HG02678 (cell line): ENCODE results near the gene EXOSC7.
A peak's percentile ranks its signal among the peaks of the same experiment; 100 is the strongest.

Source experiments
- ATAC-seq: cut with Tn5 transposase; IDR thresholded peaks from one replicate; pipeline ENCODE4 v1.9.1; 2021; ENCODE audit warnings: mild to moderate bottlenecking, moderate library complexity; ENCODE audit not compliant: unreplicated experiment

The EXOSC7 gene

DNA sequence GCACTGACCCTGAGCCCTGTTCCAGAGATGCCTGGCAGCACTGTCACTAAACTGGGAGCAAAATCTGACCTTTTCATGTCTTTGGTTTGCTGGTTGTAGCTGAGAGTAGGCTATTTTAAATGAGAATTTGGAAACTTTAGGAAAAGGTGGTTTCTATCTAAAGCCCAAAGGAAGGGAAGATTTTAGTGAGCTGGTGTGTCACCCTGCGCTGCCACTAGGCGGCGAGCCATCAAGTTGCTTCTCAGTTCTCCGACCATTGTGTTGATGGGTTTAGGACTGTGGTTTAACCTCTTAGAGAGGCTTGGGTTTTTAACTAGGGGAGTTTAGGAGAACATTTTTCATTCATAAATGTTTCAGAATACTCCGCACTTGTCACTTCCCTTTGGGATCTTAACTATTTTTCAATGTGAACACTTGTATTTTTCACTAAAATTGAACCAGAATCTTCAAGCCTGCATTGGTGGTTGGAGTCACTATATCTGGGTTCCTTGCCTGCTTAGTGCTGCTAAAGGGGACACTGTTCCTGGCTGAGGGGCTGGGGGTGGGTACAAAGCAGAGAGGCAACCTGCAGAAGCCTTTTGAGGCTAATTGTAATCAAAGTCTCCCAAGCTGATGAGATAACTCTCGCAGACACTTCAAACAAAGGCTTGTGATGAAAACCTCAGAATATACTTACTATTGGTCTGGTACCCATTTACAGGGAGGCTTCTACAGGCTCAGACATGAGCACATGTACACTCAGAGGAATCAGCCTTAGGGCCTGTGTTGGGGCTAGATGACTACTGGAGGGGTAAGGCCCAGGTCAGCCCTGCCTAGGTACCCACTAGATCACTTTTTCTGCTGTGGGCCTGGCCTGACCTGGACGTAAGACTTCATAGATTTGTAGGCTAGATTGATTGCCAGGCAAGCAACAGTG is 16.8 kb downstream of the EXOSC7 start:
- ATAC-seq: no peak

DNA sequence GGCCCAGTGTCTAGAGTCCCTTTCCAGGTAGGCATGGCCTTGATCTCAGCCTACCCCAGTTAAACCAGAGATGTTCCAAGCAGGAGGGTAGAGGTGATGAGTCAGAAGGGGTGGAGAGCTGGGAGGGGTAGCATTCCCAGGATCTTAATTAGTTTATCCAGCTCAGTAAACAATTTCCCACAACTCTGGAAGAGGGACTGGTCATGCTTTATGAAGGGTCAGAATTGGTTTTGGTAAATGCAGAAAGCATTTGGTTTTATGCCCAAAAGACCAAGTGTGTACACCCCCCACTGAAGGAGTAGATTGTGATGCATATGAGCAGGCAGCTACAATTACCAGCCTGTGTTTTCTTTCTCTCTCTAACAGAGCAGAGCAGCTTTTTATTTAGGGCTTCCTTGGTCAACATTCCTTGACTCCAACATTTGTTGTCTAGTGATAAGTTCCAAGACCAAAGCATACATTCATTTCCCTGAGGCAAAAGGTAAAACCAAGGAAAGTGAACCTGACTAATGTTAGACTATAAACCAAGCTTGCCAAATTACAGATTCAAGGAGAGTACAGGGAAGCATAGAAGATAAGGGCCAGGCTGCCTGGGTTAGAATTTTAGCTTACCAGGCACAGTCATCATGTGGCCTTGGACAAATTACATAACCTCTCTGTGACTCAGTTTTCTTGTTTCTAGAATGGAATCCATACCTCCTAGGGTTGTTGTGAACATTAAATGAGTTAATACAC is 17.6 kb downstream of the EXOSC7 start:
- no peak for ATAC-seq

DNA sequence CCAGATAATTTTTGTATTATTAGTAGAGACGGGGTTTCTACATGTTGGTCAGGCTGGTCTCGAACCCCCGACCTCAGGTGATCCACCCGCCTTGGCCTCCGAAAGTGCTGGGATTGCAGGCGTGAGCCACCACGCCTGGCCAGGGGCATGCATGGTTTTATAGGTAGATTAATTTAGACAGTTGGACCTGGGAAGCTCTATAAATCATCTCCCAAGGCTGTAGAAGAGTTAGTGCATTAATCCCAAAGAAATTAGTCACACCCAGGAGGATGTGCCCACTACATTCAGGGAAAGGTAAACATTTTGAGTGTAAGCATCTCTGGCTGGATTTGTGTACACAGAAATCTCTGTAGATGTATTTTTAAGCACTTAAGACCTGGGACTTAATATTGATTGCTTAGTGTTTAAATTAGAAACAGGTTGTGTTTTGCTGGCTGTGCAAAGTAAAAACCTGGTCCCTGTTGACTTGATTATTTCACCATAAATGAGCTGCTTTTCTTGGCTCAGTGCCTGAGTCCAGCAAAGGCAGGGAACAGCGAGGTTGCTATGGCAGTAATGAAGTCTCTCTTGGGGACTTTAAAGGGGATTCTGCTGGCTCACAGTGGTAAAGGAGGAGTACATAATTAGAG is 19.2 kb downstream of the EXOSC7 start:
- no peak for ATAC-seq

DNA sequence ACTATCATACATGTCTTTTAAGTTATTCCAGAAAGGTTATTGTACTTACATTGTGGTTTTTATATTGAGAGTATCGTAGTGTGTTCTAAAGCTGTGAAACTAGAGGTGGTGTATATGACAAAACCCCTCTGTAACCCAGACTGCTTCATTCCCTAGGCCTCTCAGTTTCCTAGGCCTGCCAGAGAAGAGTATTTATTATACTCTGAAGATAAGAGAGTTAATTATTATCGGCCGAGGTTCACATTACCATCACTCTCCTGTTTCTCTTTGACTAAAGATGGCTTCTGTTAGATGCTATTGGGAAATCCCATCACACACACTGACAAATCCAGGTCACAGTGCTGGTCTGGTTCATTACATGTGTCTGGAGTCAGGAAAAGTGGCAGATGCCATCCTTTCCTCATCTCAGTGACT is 20.5 kb downstream of the EXOSC7 start:
- peak; percentile 61 for ATAC-seq

DNA sequence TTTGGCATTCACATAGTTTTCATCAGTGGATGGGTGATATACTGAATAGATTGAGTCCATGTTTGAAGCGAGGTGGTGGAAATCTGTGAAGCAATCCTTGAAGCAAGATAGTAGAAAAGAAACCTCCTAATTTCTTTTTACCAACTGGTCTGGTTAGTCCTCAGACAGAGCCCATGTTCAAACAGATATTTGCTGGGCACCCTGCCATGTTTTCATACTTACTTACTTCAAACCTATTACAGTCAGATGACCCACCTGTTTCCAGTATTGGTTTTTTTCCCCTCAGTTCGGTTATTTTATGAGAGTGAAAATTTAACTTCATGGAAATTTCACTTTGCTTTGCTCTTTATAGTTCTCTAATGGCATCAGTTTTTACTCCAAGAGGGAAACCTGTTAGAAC is 23.7 kb downstream of the EXOSC7 start:
- no peak for ATAC-seq

DNA sequence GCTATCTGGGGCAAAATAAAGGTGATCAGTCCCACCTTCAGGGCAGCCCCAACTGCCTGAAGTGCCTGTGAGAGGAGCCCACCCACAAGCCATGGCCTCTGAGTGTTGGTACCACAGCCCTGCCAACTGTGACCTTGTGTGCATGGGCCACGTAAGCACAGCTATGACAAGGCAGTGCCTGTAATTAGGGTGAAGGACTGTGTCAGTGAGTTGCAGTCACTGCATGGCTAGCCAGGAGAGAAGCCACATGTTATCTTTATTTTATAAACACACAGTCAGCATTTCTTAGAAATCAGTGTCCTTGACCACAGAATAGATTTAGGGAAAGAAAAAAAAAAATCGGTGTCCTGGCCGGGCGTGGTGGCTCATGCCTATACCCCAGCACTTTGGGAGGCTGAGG is 24.8 kb downstream of the EXOSC7 start:
- no peak for ATAC-seq

DNA sequence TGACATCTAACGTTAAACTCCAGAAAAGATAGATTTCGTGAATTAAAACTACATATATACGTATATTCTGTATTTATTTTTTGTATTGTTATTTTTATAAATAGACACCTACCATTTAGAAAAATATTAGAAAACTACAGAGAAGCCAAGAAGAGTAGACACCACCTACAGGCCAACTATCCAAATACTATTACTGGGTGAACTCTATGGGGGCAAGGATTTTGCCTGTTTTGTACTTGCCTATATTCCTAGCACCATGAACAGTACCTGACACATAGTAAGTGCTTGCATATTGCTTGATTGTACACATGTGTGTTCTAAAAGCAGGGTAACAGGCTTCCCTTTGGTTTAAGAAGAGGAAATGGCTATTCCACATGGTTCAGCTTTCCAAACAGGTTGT is 25.7 kb downstream of the EXOSC7 start:
- no peak for ATAC-seq

DNA sequence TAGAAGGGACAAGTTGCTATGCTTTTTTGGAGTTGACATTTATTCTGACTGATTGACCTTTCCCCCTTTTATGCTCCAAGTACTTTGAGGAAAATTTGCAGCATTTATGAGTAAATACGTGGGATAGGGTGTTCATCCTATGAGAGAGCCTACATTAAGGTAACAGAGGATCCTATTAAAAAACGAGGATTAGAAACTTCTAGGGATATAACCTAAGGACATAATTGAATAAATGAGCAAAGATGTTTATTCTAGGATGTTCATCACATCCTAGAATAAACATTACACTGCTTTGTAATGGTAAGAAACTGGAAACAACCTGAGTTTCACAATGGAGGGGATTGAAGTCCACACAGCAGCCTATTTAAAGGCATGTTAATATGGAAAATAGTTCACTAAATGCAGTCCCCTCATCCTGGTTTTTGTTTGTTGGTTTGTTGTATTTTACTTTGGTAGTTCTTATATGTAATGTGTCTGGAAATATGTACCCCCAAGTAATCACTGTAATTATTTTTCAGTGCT is 26.2 kb downstream of the EXOSC7 start:
- ATAC-seq: no peak

DNA sequence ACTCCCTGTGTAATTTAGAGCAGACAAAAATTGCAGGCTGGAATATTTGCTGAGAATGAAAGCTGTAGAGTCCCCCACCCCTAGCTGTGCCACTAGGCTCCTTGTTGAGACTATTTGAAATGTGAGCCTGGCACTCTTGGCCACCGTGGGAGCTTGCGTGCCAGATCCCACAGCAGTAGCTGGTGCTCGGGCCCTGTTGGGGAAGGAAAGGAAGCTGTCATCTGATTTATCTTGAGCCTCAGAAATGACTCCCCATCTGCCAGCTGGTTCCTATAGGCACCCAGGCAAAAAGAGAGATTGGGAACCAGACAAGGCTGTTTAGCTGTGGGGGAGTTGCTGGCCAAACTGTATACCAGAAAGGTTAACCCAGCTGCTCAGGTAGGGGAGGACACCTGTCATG is 26.7 kb downstream of the EXOSC7 start:
- ATAC-seq: no peak

DNA sequence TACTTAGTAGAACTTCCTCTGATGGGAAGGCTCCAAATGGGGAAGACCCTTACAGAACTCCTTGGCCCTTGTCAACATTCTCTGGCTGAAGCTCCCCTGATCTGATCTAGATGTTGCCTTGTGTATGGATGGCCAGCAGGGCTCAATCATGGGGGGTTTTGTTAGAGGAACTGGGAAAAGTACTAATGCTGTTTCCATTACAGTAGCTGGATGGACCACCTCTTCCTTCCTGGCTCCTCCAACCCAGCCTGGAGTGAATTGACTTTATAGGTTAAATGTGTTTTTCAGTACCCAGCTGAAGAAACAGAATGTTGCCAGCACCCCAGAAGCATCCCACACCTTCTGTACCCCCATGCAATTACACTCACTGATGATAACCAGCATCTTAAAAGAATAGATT is 27.4 kb downstream of the EXOSC7 start:
- ATAC-seq: no peak

DNA sequence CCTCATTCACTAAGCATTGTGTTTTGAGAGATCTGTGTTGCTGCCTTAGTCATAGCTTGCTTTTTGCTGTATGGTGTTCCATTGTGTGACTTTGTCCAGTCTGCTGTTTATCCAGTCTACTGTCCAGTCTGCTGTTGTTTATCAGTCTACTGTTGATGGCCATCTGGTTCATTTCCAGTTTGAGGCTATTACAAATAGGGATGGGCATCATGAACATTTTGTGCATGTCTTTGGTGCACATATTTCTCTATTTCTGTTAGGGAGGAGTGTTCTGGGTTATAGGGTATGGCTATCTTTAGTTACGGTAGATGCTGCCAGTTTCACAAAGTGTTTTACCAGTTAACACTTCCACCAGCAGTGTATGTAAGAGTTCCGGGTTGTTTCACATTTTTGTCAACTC is 27.8 kb downstream of the EXOSC7 start:
- ATAC-seq: no peak

DNA sequence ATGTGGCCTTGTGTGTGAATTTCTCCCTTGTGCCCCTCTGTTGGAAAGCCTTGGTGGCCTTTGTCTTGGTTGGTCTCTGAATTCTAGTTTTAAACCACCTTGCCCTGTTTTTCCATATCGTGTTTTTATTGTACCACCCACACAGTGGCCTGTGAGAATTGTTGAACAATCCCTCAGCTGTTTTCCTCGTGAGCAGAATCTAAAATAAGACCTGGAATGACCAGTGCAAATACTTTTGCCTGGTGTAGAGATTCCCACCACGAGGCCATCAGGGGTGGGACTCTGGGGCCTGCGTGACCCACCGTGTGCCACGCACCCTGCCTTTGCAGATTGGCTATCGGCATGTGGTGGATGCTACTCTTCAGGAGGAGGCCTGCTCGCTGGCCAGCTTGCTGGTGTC is 31.0 kb downstream of the EXOSC7 start:
- ATAC-seq: no peak

DNA sequence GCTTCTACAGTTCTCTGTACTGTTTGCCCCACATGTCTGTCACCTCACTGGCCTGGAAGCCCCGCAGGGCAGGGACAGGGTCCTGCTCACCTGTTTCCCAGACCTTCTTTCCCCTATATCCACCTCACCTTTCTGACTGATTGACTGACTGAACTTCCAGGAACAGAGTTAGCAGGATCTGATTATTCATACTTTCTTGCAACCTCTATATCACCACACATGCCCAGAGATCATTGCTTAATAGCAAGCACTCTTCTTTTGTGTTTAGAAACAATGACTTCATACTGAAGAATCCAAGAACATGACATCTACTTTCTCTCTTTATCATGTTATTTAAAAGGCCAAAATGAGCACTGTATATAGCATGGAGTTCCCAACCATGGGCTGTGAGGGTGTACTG is 32.1 kb downstream of the EXOSC7 start:
- no peak for ATAC-seq

DNA sequence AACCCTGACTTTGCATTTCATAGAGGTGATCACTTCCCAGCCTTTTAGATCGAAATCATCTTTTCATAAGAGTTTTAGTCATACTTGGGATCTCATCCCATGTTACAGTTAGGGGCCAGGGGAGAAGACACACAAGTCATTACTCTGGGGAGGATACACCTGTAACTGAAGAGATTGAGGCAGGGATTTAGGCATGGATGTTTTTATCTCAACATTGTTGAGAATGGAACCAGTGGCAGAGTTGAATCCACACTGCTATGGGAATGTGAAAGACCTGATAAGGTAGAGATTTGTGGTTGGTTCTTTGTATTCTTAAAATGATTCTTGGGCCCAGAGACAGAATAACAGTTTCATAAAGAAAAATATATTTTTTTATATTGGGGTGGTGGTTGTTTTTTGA is 33.8 kb downstream of the EXOSC7 start:
- no peak for ATAC-seq

DNA sequence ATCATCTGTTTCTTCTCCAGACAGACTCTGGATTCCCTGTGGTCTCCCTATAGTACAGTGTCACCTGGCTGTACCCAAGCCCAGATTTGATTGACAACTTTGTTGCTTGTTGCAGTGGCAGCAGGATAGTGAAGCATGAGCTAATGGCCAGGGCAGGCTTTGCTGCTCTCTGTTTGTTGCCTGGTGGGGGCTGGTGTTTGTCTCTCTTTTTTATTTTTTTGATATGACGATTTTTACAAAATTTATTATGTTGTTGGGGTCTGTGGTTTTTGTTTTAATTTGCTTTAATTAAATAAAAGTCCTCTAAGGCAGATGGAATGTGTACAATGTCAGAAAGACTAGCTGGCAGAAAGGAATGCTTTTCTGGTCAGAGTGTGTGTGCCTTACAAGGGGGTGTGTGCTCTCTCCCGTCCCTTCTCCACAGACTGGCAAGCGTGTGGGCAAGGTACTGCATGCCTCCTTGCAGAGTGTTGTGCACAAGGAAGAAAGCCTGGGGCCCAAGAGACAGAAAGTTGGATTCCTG is 34.8 kb downstream of the EXOSC7 start:
- no peak for ATAC-seq

DNA sequence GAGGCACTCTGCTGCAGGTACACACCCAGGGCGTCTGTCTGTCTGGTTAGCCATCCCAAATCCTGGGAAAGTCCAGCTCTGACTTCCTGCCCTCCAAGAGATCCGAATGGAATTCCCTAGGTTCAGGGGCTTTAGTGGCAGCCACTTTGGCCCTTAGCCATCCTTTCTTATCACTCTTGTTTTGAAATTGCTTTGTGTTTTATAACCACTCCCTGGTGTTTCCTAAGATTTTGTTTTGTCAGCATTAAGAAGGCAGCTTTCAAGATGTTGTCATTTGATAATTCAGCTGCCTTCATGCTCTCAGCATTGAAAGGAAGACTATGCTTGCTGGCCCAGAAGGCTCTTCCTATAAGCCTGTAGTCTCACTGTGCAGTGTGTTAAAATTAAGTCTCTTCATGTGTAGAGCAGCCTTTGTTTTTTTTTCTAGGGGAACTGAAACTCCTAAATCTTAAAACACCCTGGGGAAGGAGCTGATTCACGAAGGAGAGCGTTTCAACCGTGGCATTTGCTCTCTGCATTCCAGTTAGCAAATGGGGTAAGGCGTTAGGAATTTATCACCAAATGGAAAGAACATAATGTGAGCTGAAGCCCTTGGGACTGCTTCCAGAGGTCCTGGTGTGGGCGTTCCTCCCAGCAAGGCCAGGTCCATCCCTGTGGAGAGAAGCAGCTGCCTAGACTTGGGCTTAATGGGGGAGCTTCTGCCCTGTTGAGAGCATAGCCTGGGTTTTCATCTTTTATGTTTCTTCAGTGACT is 35.9 kb downstream of the EXOSC7 start:
- peak; percentile 70 for ATAC-seq

DNA sequence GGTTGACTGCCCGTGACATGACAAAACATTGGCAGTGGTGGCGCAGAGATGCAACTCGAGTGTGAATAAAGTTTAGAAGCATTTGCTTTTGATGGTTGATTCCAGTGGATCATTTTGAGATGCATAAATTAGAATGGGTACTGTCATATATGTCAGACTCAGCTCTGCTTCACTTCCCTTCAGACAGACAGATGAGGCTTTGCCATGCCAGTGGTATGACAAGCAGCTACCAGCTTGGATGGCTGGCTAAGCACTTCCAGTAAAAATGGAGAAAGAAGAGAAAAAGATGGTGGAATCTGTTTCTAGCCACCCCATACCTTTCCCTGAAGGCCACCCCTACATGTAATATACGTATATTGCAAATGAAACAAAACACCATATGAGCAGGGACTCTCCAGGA is 36.5 kb downstream of the EXOSC7 start:
- no peak for ATAC-seq

DNA sequence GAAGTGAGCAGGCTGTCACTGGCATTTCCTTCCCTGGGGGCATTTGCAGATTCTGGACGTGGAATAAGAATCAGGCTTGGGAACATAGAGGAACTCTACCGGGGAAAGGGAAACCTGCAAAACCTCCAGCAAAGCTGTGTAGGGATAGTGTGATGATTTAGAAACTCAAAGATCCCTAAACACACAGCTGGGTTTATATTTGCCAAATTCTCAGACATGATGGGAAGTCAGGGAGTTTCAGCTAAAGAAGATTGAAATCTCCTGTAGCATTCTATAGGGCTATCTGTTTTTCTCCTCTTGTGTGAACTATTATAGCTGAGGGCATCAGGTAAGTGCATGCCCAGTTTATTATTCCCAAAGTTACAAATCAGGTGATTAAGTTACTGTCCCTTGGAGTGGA is 40.9 kb downstream of the EXOSC7 start:
- no peak for ATAC-seq

DNA sequence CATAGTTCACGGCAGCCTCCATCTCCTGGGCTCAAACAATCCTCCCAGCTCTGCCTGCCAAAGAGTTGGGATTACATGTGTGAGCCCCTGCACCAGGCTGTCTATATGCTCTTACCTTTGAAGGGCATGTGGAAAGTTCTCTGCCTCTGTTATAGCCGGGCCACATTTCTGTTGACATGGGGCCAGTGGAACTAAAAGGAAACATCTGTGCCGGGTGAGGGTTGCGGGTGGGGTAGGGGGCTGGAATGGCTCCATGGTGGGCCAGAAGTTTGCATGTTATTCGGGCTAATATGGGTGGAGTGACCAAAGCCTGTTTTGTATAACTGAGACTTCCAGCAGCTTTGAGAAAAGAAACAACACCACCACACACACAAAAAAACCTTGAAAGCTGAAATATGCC is 41.8 kb downstream of the EXOSC7 start:
- no peak for ATAC-seq

DNA sequence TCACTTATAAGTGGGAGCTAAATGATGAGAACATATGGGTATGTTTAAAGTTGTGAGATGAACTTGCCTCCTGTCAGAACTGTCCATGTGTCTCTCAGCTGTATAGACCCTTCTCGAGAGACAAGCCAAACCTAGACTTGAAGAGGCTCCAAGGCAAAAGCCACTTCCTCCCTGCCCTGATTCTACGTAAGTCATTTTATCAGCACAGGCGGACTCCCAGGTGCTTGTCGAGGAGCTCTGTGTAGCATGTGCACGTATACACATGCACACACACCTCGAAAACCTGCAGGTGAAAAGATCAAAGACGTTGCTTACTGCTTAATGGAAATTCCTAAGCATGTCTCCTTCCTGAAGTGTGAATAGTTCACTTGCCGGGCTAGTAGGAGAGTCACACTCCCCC is 44.5 kb downstream of the EXOSC7 start:
- ATAC-seq: no peak
